Measurements from ENCODE around the gene RBPJ.
"Not testable (repeated sequence)": the region's sequence is repeated elsewhere in the genome, so short reads cannot be mapped to it uniquely, and the experiment has no call there.

RBPJ gene

DNA sequence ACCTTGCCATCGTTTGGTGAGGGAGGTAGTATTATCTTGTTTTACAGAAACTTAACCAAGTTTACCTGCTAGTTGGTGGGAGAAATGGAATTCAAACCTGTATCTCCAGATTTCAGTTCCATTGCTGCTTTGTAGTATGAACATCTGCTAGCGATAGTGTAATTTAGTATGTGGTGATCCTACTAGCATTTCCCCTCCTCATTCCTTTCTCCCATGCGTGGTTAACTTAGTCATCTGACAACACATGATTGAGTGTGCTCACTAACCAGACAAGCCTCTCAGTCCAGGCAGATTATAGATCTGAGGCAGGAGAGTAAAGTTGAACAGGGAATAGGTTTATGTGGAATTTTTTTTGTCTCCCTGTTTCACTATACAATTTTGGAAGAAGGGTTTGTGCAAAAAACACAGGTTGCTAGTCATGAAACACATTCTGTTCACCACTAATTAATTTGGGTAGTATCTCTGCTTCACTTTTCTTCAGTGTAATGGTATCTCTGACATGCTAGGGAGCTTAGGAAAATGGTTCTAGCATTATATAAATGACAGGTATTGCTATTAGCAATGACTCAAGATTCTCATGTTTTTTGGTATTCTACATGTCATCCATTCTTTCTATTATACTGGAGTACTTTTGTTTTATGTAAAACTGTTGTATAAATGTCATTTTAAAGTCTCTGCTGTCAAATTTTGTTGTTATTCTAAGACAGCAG, 21.7 kb downstream of the RBPJ start:
- DNase-seq (ENCODE audit: low read depth): no peak

DNA sequence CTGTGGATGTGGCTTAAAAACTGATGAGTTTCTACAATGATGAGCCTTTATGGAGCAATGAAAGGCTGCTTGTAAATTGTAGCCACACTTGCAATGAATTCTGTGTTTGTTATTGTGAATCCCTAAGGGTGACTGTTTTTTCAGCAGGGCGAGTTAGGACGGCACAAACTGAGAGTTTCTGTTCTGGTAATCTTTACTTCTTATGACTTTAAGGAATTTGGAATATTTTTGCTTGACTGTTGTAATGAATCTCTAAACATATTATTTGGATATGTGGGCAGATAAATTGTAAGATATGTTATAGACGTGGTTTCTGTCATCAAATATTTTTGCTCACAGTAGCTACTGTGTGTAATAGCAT, 22.2 kb downstream of the RBPJ start:
- DNase-seq (ENCODE audit: low read depth): no peak

DNA sequence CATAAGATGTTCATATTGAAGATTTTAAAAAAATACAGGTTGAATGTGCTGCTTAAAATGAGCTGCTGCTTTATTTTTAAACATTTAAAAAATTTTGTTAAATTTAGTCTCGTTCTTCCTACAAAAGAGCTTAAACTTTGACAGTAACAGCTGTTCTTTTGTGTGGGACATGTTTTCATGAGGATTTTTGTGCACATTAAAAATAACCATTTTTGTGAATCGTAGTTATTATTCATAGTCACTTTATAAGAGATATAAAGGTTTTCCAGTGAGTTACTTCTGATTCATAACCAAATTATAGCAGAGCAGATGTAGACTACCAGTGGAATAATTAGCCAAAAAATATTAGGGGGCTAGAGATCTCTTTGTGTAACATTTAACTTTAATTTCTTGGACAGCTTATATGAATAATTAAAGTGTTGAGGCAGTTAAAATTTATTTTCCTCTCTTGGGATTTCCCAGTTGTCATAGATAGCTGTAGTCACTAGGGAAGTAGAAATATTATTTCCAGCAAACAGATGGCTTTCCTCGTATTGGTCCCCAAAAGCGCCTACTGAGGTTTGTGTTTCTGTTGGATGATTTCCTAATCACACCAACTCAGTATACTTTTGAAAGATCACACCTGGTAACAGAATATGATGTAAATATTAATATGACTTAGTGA, 24.2 kb downstream of the RBPJ start:
- DNase-seq (ENCODE audit: low read depth): no peak

DNA sequence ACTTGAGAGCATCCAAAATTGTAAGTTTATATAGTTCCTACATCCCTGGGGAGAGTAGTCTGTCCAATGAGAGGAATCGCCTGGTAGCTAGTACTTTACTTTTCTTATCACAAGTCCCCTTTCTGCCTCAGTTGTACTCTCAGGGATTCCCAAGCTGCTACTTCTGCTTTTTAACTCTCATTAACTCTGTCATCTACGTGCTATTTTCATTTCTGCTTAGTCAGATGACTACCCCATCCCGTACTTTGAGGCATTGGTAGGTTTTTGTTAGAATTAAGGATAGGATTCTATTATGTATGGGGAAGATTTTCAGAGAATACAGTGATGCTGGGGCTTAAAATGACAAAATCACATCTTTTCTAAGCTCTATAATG, 24.7 kb downstream of the RBPJ start:
- no peak for DNase-seq (ENCODE audit: low read depth)

DNA sequence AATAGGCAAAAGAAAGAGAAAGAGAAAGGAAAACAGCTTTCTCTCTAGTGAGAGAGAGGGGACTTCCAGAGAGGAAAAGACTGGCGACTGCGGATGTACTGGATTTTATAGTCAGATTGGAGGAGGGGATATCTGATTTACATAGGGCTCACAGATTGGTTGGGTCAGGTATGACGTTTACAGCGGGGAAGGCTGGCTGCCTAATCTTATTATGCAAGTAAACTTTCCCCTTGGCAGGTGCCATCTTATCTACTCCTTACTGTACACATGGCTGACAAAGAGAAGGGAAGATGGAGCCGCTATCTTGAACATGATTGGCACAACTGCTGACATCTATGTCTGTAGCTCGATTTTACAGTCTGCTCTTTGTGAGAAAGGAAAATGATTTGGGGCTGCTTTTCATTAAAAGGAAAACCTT, 25.4 kb downstream of the RBPJ start:
- no peak for DNase-seq (ENCODE audit: low read depth)

DNA sequence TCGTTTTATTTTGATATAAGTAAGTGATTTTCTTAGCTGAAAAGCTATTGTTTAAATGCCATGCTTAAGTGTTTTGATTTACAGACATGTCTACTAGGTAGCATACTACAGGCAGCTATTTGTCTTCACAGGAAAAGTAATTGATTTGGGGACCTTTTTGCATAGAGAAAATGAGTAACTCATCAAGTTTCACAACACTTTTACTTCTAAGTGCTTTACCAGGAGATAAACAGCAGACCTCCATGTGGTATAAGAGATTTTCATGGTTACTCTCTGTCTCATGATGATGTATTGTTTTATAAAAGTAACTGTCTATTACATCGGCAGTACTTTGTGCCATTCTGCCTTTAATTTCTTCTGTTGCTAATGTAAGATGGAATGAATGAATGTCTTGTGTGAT, 28.7 kb downstream of the RBPJ start:
- no peak for DNase-seq (ENCODE audit: low read depth)

DNA sequence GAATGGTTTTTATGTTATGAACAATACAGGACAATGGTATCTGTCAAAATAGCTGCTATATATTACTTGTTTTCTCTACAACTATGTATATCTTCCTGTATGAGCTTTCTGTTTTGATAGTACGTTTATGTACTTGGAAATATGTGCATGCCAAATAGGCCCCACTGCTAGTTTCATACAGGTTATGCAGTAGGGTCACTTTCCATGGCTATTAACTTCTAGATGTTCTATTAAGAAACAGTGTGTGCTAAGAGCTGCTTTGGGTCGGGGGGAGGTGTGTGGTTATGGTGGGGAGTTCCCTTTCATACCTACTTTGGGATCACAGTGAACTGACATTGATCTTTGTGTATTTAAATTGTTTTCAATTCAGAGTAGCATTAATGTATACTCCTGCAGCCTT, 30.9 kb downstream of the RBPJ start:
- no peak for DNase-seq (ENCODE audit: low read depth)

DNA sequence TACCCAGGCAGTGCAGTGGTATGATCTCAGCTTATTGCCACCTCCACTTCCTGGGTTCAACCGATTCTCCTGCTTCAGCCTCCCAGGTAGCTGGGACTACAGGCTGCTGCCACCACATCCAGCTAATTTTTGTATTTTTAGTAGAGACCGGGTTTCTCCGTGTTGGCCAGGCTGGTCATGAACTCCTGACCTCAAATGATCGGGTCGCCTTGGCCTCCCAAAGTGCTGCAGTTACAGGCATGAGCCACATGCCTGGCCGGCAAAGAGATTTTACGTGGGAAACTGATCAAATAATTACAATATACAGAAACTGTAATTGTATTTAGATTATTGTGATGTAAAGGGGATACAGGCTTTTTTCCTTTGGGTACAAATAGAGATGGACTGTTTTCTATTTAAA, 33.7 kb downstream of the RBPJ start:
- DNase-seq (ENCODE audit: low read depth): no peak

DNA sequence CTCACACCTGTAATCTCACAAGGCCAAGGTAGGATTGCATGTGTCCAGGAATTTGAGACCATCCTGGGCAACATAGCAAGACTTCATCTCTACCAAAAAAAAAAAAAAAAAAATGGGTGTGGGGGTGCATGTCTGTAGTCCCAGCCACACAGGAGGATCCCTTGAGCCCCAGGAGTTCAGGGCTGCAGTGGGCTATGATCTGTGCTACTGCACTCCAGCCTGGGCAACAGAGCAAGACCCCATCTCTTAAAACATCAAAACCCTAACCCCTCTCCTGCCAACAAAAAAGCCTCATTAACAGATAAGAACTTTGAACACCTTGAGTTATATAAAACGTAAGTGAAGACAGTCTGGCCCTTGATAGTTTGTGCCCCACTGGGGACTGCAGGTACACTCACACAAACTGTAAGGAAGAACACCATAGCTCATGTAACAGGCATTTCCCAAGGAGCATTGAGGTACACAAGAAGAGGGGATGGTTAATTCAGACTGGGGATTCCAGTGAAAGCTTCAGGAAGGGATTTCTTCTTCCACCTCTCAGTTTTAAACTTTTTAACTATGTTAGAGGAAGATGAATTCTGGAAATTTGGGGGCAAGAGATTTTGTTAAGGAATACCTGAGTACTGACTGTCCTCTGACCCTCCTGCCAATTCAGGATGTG, 34.7 kb downstream of the RBPJ start:
- no peak for DNase-seq (ENCODE audit: low read depth)

DNA sequence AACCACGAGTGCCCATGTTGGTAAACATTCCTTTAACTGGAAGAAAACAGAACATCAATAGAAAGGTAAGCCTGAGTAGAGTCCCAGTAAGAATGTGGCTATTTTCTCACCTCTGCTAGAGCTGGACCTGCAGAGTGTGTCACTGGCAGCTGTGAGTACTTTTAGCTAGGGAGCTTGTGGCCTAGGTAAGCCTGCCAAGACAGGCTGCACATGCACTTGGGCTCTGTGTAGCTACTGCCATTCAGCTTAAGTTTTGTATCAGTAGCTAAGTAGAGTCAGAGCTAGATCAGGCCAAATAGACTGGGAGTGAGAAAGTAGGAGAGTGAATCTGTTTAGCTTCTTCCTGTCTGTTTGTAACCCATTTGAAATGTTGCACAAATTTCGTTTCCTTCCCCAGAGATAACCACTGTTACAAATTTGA, 35.3 kb downstream of the RBPJ start:
- no peak for DNase-seq (ENCODE audit: low read depth)

DNA sequence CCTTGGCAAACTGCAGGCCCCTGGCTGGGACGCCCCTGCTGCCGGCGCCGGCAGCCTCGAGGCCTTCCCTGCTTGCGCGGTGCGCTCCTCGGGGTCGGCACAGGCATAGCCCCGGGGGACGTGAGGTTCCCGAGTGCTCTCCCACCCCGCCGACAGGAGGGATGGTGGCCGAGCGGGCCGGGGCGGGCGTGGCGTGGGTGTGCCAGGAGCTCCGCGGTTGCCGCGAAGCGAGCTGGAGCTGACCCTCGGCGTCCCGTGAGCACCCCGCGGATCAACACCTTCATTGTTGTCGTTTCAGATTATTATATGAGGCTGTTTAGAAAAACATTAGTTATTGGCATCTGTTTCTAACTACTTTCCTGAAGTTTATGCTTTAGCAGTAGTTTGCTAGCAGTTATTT, 38.7 kb downstream of the RBPJ start:
- DNase-seq (ENCODE audit: low read depth): not testable (repeated sequence)

DNA sequence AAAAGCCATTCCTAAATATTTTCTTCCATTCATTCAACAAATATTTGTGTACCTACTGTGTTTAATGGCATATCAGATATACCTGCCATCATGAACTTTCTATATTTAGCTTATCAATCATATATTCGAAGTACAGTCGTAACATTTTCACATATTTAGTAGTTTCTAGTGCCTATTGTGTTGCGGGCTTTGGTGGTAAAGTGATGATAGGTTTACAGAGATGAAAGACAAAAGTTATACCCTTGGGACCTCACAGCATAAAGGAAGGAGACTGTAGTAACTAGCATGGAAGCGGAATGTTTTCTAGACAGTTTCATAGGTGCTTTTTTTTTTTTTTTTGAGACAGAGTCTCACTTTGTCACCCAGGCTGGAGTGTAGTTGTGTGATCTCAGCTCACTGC, 39.5 kb downstream of the RBPJ start:
- DNase-seq (ENCODE audit: low read depth): no peak

DNA sequence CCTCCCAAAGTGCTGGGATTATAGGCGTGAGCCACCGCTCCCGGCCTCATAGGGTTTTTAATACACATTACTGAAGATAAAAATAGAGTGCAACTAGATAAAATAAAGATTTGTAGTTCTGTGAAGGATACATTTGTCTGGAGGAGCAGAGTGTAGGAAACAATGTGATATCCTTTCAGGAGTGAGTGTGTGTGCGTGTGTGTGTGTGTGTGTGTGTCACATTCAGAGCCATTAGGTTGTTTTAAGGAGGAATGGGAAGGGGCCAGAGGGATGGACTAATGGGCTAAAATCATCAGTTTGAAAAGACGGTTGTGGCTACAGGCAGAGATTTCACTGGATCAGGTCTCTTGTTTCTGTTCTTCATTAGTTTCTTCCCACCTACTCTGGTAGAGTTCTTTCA, 40.0 kb downstream of the RBPJ start:
- no peak for DNase-seq (ENCODE audit: low read depth)

DNA sequence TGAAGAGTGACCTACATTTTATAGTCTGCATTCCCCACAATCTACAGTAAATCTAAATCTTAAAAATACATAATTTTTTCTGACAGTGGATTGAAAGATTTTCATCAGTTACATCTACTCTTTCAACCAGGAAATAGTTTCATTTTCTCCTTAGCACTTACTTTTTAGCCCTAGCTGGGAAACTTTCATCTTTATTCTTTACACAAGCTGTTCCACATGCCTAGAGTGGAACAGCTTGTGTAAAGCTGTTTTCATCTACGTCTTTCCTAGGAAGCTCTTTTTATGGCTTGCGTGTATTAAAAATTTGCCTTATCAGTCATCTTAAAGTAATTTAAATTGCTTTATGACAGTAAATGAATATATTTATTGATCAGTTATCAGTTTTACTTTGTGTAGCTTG, 40.5 kb downstream of the RBPJ start:
- DNase-seq (ENCODE audit: low read depth): no peak

DNA sequence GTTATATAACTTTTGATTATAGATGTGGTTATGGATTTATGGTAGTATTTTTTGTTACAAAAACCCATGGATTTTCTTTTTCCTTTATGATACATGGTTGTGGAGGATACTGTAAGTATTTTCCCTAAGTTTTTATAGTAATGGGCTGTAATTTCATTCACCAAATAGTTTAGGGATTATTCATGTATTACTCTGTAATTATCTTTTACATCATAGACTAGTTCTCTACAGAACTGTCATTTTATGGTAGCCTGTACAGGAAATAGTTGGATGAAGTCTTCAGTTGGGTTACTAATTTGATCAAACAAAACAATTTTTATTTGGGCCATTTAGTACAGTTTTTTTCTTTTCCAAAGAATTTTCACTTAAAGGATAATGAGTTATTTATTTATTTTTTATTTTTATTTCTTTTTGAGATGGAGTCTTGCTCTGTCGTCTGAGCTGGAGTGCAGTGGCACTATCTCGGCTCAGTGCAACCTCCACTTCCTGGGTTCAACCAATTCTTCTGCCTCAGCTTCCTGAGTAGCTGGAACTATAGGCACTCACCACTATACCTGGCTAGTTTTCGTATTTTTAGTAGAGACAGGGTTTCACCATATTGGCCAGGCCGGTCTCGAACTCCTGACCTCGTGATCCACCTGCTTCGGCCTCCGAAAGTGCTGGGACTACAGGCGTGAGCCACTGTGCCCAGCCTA, 42.1 kb downstream of the RBPJ start:
- no peak for DNase-seq (ENCODE audit: low read depth)

DNA sequence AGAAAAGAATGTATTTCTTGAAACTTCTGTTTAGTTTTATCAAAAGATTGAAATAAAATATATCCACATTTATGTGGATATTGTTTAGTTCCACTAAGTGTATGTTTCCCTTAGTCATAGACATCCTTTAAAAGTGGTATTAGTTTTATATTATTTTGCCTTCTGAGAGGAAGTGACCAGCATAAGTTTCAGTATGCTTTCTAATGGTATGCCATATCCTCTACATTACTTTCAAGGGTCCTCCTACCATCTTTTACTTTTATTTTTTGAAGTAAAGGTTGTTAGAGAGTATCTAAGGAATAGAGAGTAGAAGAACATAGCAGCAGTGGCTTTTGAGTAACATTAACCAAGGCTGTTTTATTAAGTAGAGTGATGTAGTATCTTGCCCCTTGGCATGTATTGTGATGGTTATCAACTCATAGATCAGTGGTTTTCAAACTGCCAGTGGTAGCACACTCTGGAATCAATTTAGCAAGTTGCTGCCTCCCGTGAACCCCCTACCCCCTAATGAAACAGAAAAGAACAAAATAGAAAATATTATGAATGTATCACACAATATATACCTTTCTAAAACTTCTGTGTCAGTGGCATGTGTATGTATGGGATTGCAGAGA, 44.8 kb downstream of the RBPJ start:
- no peak for DNase-seq (ENCODE audit: low read depth)

DNA sequence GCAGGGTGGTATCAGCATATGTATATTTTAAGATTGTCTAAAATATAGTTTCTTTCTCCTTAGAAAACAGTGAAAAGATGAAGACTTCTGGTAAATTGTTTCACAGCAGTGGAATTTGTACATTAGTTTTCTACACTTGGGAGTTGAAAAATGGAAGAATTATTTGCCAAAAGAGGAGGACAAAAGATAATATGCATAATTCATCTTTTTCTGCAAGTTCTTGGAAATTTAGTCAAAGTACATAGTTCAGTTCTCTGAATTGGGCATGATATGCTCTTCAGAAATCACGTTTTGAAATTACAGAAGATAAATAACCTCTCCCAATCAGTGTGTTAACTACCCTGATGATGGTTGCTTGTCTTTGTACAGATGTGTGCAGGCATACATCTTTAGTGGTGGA, 47.0 kb downstream of the RBPJ start:
- DNase-seq (ENCODE audit: low read depth): no peak

DNA sequence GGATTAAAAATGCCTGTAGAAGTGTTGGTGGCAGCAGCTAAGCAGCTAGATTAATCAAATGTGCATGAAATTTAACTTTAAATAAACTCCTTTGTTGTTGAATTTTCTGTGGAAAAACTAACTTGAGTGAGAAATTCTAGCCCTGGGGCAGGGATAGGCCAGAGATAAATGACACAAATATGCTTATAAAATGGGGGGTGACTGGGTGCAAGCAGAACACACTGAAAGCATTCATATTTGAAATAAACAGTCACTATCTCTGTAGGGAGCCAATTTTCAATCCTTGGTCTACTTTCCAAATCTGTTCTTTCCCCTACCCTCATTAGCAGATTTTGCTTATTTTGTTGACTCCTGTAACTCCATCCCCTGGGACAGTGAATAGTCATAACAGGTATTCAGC, 47.9 kb downstream of the RBPJ start:
- DNase-seq (ENCODE audit: low read depth): no peak

DNA sequence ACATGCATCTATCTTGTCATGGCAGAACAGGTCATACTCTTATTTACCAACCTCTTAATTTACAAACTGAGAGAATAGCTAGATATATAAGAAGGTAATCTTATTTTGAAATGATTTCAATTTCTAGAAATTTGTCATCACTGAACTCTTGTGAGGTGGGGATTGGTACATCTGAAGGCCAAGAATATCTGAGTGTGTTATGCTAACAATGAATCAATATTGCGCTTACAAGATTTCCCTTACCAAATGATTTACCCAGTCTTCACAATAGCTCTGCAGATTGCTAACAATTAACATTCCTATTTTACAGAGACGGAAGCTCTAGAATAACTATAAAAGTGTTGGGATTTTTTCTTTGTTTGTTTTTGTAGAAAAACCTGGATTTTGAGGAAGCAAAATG, 48.3 kb downstream of the RBPJ start:
- no peak for DNase-seq (ENCODE audit: low read depth)

DNA sequence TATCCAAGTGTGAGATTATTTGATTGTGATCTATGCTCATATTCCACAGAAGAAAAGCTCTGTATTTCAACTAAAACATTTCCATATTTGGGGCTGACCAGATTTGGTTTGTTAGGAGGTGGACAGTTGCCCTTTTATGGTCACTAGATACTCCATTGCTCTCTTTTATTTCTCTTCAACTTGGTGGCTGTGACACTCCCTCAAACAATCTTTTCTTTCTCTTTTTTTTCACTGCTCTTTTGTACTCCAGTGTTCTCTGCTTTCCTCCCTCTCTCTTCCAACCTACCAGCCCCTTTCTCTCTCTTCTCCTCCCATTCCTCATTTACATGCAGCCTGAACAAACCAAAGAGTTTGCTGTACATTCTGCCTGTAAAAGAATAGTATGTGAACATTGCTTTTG, 48.8 kb downstream of the RBPJ start:
- no peak for DNase-seq (ENCODE audit: low read depth)

DNA sequence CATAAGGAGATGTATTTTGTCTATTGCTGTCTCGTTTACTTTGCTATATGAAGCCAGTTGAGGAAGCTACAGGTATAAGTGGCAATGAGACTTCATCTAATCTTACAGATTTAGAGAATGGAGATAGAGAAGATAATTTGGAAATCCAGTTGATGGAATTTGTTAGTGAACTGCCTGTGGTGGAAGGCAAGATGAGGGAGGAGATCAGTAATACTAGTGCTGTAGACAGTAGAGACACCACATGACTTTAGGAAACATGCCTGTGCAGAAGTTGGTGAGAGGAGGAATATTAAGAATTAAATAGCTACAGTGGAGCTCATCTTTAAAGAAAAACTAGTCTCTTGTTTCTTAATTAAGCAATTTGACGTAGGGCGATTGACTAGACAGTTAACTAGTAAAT, 51.3 kb downstream of the RBPJ start:
- DNase-seq (ENCODE audit: low read depth): no peak

DNA sequence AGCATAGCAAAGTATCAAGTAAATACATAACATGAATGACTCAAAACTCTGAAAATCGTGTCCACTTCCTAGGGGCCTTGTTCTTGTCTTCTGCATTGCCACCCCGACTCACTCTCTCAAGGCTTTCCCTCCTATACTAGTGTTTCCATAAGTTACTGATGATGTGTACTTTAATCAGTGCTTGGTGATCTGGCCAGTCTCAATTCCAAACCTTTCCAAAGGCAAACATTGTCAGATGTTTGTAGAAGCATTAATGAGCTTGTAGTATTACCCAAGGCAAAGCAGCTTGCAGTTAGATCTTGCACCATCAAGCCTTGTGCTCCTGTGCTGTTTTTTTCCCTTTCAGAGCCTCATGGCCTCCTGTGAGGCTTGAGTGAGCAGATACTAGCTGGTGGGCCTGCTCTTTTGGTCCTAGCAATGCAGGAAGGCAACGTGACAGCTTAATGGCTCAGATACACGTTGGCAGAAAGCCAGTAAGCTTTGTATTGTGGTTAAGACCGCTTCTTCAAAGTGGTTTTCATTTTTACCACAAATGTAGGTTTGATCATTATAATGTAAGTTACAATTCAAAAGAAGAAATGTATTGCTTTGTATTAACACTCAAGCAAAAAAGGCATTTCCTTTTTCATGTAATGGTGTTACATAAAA, 51.8 kb downstream of the RBPJ start:
- peak; percentile 8 for DNase-seq (ENCODE audit: low read depth)
